ENCODE results near the gene SF3B3. TPM values are rescaled to one million over a fixed set of nuclear protein-coding genes. Genes with fewer than 3 reads are reported as not detected.

SF3B3 gene
- total RNA-seq, 1 experiment from 2014 or later = 475 TPM

- TF ChIP-seq ZNF317 (CRISPR knock-in tag; IDR thresholded peaks at IDR 0.05; ENCODE audit: borderline replicate concordance, low read depth) (no peak), PRDM15 (CRISPR knock-in tag; IDR thresholded peaks at IDR 0.05) (no peak)
Measured at GRCh38 chr16:70508752-70509151, 14.9 kb upstream of the SF3B3 start (continued).

GRCh38 chr16:70510216-70510615, 13.4 kb upstream of the SF3B3 start:
- Mint-ChIP-seq H3K4me3 (no peak overlapping the region), H3K9me3 (no peaks in the 10 kb centered on the region), H3K27ac (no peak overlapping the region), H3K4me1 (no peaks in the 10 kb centered on the region), H3K27me3 (ENCODE audit: low read depth) (no peaks in the 10 kb centered on the region), H3K36me3 (peaks cover 48% of the 10 kb centered on the region)
- TF ChIP-seq HMGXB4 (CRISPR knock-in tag; IDR thresholded peaks at IDR 0.05) (no peak), RELA (CRISPR knock-in tag; IDR thresholded peaks at IDR 0.05; ENCODE audit: borderline replicate concordance) (no peak), ATF3 (CRISPR knock-in tag; conservative IDR thresholded peaks at IDR 0.05) (no peak), ETV6 (CRISPR knock-in tag; IDR thresholded peaks at IDR 0.05) (no peak), FOXJ3 (CRISPR knock-in tag; IDR thresholded peaks at IDR 0.05; ENCODE audit: borderline replicate concordance) (no peak), USF2 (CRISPR knock-in tag; IDR thresholded peaks at IDR 0.05) (no peak), ATF1 (CRISPR knock-in tag; IDR thresholded peaks at IDR 0.05) (no peak), SMAD4 (CRISPR knock-in tag; IDR thresholded peaks at IDR 0.05) (no peak), TCF7 (CRISPR knock-in tag; IDR thresholded peaks at IDR 0.05; ENCODE audit: low read depth) (no peak), NFATC4 (CRISPR knock-in tag; IDR thresholded peaks at IDR 0.05) (no peak), ZNF512 (CRISPR knock-in tag; IDR thresholded peaks at IDR 0.05; ENCODE audit: borderline replicate concordance) (no peak), STAT6 (CRISPR knock-in tag; conservative IDR thresholded peaks at IDR 0.05; ENCODE audit: low read depth) (no peak)
- ChIA-PET POLR2A (no interaction called here), CTCF (no interaction called here)
- DNase-seq (ENCODE audit: low spot score) (no peak), ATAC-seq (no peak)
